Vagina (tissue), 2 donors: ENCODE results near the gene PSMD4.

Experiments
- POLR2A ChIP-seq, 2 donors: fragments of 450-650 bp; IDR thresholded peaks; one replicate each; pipeline ENCODE4 v1.6.1; 2017; ENCODE audit warnings: antibody characterized with exemption in 2 of 2, mild to moderate bottlenecking in 2 of 2, moderate library complexity in 2 of 2
- POLR2AphosphoS5 ChIP-seq, 2 donors: sonication (generic); formaldehyde crosslinking; IDR thresholded peaks; one replicate each; pipeline ENCODE4 v1.9.0; 2017; ENCODE audit warnings: antibody characterized with exemption in 2 of 2, mild to moderate bottlenecking in 2 of 2, low read depth in 1 of 2; ENCODE audit not compliant: insufficient read depth in 1 of 2

- TF ChIP-seq POLR2AphosphoS5 (IDR thresholded peaks at IDR 0.05; ENCODE audit: insufficient read depth in 1 of 2, low read depth in 1 of 2) (no peak), POLR2A (IDR thresholded peaks at IDR 0.05) (no peak)
Measured at GRCh38 chr1:151238467-151238739, 16.1 kb upstream of the PSMD4 start.
